ENCODE data around the gene NISCH.

The NISCH gene

GRCh38 chr3:52472239-52473000, 17.0 kb downstream of the NISCH start:
- no peak for DNase-seq (ENCODE audit: low read depth)

GRCh38 chr3:52473026-52473425, 17.6 kb downstream of the NISCH start:
- no peak for DNase-seq (ENCODE audit: low read depth)

DNA sequence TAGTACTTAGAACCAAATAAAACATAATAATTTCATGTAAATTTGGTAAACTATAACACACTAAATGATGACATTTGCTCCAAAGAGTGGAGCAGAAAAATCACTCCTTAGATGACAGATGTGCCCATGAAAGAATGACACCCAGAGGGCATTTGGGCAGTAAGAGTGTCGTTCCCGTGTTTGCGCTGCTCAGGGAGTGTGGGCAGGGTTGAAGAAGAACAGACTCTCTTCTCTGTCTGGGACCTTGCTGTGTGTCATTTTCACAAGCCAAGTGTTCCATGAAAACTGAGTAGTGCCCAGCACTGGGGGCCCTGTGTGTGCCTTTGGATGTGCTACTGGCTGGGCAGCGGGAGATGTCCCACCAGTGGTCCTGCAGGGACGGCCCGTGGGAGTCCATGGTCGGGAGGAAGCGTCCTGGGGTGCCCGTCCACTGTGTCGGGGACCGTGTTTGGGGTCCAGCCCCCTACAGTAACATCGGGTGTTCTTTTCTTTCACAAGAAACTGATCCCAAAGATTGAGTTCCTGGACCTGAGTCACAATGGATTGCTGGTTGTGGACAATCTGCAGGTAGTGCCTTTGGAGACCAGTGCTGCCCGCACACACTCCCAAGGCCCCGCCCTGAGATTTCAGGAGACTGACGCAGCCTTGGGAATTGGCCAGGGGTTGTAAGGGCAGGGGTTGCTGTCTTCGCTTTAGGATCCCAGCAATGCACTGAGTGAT, 21.8 kb downstream of the NISCH start:
- DNase-seq (ENCODE audit: low read depth): no peak

- no peak for DNase-seq (ENCODE audit: low read depth)
Measured at GRCh38 chr3:52477796-52478095, 22.3 kb downstream of the NISCH start.

- no peak for DNase-seq (ENCODE audit: low read depth)
Measured at GRCh38 chr3:52479037-52479876, 23.9 kb downstream of the NISCH start.

GRCh38 chr3:52479877-52480575, 24.6 kb downstream of the NISCH start:
- DNase-seq (ENCODE audit: low read depth): no peak

- no peak for DNase-seq (ENCODE audit: low read depth)
Measured at GRCh38 chr3:52480768-52481715, 25.6 kb downstream of the NISCH start.

- no peak for DNase-seq (ENCODE audit: low read depth)
Measured at GRCh38 chr3:52481819-52482521, 26.6 kb downstream of the NISCH start.

GRCh38 chr3:52483081-52483480, 27.7 kb downstream of the NISCH start:
- DNase-seq (ENCODE audit: low read depth): no peak

GRCh38 chr3:52483577-52484381, 28.4 kb downstream of the NISCH start:
- DNase-seq (ENCODE audit: low read depth): no peak

DNA sequence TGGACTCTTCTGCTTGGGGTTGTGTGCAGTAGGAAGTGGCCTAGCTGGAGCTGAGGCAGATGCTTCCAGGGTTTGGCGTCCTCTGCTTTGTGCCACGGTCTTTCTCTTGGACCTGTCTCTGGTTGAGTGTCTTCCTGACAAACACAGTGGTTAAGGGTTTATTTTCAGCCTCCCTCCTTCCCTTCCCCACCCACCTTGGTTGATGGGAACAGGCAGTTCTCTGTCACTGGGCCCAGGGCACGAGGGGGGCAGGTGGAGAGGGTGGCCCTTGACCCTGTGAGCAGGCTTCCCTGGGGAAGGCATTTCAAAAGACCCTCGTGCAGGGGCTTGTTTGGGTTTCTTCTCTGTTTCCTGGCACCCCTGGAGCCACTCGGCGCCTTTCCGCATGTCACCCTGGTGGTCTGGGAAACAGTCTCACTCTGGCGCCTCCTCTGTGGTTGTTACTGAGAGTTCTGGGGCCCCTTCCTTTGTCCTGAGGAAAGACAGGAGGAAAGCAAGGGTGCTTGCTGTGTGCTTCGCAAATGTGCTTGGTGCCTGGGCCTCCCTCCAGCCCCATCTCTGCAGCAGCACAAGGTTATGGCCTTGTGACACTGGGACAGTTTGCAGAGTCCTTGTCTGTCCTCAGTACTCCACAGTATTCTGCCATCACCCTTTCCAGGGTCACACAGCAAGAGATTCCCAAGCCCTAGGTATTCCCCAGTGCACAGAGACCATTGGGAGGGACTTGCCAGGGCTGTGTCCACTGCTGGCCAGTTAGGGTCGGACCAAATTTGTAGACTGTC, 29.5 kb downstream of the NISCH start:
- no peak for DNase-seq (ENCODE audit: low read depth)

DNA sequence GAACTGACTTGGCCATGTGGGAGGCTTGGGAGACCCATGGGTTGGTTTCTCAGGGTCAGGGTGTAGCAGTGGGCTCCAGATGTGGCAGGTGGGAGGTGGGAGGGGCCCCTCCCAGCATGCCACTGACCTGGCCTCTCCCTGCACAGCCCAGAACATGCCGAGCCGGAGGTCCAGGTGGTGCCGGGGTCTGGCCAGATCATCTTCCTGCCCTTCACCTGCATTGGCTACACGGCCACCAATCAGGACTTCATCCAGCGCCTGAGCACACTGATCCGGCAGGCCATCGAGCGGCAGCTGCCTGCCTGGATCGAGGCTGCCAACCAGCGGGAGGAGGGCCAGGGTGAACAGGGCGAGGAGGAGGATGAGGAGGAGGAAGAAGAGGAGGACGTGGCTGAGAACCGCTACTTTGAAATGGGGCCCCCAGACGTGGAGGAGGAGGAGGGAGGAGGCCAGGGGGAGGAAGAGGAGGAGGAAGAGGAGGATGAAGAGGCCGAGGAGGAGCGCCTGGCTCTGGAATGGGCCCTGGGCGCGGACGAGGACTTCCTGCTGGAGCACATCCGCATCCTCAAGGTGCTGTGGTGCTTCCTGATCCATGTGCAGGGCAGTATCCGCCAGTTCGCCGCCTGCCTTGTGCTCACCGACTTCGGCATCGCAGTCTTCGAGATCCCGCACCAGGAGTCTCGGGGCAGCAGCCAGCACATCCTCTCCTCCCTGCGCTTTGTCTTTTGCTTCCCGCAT, 31.8 kb downstream of the NISCH start:
- no peak for DNase-seq (ENCODE audit: low read depth)

GRCh38 chr3:52487788-52488691, 32.6 kb downstream of the NISCH start:
- no peak for DNase-seq (ENCODE audit: low read depth)

DNA sequence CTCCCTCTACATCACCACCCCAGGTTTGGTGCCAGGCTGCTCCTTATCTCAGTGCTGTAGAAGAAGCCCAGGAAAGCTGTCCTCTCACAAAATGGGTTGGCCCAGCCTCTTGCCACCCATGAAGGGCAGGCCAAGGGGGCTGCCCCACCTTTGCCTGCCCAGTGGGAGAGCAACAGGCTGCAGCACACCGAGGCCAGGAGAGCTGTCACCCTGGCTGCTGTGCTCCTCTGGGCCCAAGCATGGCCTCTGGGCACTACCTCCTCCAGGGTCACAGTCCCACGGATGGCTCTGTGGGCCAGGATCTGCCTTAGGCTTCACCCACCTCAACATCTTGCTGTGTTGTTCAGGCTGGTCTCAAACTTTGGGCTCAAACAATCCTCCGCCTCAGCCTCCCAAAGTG, 33.3 kb downstream of the NISCH start:
- DNase-seq (ENCODE audit: low read depth): no peak

- DNase-seq (ENCODE audit: low read depth): no peak
Measured at GRCh38 chr3:52489453-52489852, 34.0 kb downstream of the NISCH start.

GRCh38 chr3:52490035-52490938, 34.9 kb downstream of the NISCH start:
- DNase-seq (ENCODE audit: low read depth): no peak

Measured in stimulated activated CD8-positive, alpha-beta memory T cell treated with anti-CD3 and anti-CD28 coated beads, Interleukin-4, amount 100 ng/mL, for 24 hours (primary cell).